Pulmonary artery endothelial cell (primary cell): ENCODE results near the gene PLA2G10. TPM values are rescaled to one million over a fixed set of nuclear protein-coding genes. Genes with fewer than 3 reads are reported as not detected.

ENCODE experiments used
- total RNA-seq: library from RNA; depleted of rRNA; stranded (reverse); fragments of >200 nt; gene quantifications from 2 replicates; pipeline ENCODE4 v1.2.3, GENCODE V29; 2014

PLA2G10 gene
- total RNA-seq, 1 donor from 2014 or later: not detected

Other genes starting within 250 kb of the PLA2G10 start
- gene PARN, start 64.0 kb downstream of the PLA2G10 start, total RNA-seq: 19.9 and 20.4 TPM in 2 replicates
- gene BFAR, start 61.4 kb downstream of the PLA2G10 start, total RNA-seq: 85.7 and 91.9 TPM in 2 replicates
- 0.26 and 0.60 TPM in 2 replicates for gene NPIPA3, start 9.1 kb upstream of the PLA2G10 start, total RNA-seq
- gene NPIPA2, start 48.2 kb upstream of the PLA2G10 start, total RNA-seq: 0.07 and 0.60 TPM in 2 replicates
- 150 and 156 TPM in 2 replicates for gene NOMO1, start 139.4 kb upstream of the PLA2G10 start, total RNA-seq
- gene NPIPA1, start 243.1 kb upstream of the PLA2G10 start, total RNA-seq: 15.1 and 25.6 TPM in 2 replicates